Heart left ventricle (tissue), 13 donors: ENCODE data around the gene SDF2L1.

Experiments used
- POLR2A ChIP-seq, 2 donors: fragments of 450-650 bp; IDR thresholded peaks; one replicate each; pipeline ENCODE4 v1.6.1; 2017; ENCODE audit warnings: antibody characterized with exemption in 2 of 2, mild to moderate bottlenecking in 2 of 2, moderate library complexity in 2 of 2
- TF ChIP-seq, protein P1 (sequence below), 12 donors: fragments of 200-600 bp; sonication (generic) in 4 of 12; IDR thresholded peaks; one replicate each; pipeline versions ENCODE4 v1.5.0 to v1.8.0; 2018 to 2022; ENCODE audit warnings: antibody characterized with exemption in 12 of 12, mild to moderate bottlenecking in 5 of 12
- donor health status: ischemic (EF 13 %, LVEDD 7.1; RV severe dilation, severe dysfunction).
- donor health status: DM: no; HTN: yes; CAD: no.
- donor health status: DM: no; HTN: no; CAD: no.
- donor health status: ischemic (EF 25% LVEDD 6.9; RV normal size, moderate dysfunction).
- donor health status: ischemic (EF 25% LVEDD 5.7; RV mildly dilated, moderate dysfunction).
- donor health status: ischemic (EF 35%, LVEDD 5.7; RV mildly dilated, moderate dysfunction).
- donor health status: nonischemic (EF 11% LVEDD 7.7; RV severe dilation, severe dysfunction).
- donor health status: DM: yes; HTN: yes; CAD: no.
- donor health status: PGD.
- donor health status: ischemic (EF 29% LVEDD 5.4; RV normal size, mild dysfunction).
- donor health status: nonischemic (EF 23%, LVEDD 6.1; RV moderate dilation, normal function).

DNA sequence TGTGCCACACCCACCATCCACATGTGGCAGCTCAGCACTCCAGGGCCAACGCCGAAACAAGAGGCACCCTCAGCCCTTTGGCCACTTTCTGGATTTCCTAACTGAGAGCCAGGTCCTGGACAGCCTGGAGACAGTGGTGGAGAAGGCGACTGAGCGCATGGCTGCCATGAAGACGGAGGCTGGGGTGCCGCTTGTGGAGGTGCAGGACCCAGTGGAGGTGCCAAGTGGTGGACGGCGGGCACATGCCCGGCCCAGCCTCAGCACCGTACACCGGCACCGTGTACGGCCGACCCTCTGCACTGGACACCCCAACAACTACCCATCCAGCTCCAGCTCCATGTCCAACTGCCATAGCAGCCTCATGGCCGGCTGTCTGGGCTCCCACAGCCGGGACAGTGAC lies 8.0 kb upstream of the SDF2L1 start:
- TF ChIP-seq, protein P1, sequence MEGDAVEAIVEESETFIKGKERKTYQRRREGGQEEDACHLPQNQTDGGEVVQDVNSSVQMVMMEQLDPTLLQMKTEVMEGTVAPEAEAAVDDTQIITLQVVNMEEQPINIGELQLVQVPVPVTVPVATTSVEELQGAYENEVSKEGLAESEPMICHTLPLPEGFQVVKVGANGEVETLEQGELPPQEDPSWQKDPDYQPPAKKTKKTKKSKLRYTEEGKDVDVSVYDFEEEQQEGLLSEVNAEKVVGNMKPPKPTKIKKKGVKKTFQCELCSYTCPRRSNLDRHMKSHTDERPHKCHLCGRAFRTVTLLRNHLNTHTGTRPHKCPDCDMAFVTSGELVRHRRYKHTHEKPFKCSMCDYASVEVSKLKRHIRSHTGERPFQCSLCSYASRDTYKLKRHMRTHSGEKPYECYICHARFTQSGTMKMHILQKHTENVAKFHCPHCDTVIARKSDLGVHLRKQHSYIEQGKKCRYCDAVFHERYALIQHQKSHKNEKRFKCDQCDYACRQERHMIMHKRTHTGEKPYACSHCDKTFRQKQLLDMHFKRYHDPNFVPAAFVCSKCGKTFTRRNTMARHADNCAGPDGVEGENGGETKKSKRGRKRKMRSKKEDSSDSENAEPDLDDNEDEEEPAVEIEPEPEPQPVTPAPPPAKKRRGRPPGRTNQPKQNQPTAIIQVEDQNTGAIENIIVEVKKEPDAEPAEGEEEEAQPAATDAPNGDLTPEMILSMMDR (IDR thresholded peaks at IDR 0.05) = no peak
- no peak for TF ChIP-seq POLR2A (IDR thresholded peaks at IDR 0.05)
